GM21367 (cell line): ENCODE results near the gene PHC1.
"Not testable (repeated sequence)": the region's sequence is repeated elsewhere in the genome, so short reads cannot be mapped to it uniquely, and the experiment has no call there.

Experiments used
- ATAC-seq: cut with Tn5 transposase; IDR thresholded peaks from one replicate; pipeline ENCODE4 v1.9.1; 2021; ENCODE audit not compliant: unreplicated experiment

Gene PHC1

DNA sequence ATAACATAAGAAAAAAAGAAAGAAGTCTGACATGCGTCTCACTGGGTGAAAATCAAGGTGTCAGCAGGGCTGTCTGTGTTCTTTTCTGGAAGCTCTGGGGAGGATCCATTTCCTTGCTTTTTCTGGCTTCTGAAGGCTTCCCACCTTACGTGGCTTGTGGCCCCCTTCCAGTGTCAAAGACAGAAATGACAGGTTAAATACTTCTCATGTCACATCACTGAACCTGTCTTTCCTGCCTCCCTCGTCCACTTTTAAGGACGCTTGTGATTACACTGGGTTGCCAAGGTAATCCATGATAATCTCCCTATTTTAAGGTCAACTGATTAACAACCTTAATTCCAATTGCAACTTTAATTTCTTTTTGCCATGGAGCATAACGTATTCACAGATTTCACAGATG is 4.6 kb upstream of the PHC1 start:
- ATAC-seq = no peak

DNA sequence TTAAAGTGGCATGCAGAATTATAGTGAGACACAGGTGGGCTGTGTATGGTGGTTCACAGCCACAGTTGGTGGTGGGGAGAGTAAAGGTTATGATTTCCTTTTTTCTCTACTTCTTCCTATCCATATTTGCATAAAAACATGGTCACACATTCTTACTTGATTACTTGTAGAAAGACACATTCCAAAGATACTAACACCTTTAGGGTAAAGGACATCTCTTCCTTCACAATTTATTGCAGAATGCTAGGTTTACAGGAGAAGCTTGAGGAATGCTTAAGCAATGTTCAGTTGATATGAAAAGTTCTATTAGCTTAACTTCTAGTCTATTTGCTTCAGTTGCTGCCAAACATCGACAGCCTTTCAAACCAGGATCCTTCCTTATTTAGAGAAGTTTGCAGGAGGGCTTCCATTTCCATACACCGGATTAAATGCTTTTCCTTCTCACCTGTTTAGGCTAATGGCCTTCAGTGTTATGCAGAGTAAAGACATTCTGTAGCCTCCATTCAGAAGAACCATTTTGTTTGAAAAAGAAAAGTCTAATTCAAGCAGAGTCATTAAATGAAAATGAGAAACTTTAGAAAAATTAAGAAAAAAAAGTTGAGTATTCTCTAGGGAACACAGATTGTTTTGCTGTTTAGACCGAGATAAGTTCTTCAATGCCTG is 2.6 kb upstream of the PHC1 start:
- no peak for ATAC-seq

DNA sequence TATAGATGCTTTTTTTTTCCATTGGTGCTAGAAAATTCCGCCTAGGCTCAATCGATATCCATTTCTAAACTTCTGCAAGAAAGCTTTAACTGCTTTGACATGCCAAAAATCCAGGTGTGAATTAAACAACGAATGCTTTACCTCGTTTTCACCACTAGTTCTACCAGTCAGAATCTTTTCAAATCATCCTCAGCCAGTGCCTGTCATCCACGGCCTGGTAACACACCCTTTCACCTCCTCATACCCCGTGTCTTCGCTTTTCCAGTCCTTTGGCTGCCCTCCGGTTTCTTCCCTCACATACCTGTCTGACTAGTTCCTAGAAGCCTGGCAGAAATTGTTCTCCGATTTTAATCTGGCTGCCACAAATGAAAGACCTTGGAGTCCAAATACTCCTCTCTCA is 1.4 kb upstream of the PHC1 start:
- no peak for ATAC-seq

- no peak for ATAC-seq
Measured at GRCh38 chr12:8913702-8914032, 642 bp upstream of the PHC1 start.

- ATAC-seq = peak; percentile 62
Measured at GRCh38 chr12:8914716-8915526, 612 bp downstream of the PHC1 start.

- ATAC-seq = no peak
Measured at GRCh38 chr12:8916154-8916553, 1.8 kb downstream of the PHC1 start.

DNA sequence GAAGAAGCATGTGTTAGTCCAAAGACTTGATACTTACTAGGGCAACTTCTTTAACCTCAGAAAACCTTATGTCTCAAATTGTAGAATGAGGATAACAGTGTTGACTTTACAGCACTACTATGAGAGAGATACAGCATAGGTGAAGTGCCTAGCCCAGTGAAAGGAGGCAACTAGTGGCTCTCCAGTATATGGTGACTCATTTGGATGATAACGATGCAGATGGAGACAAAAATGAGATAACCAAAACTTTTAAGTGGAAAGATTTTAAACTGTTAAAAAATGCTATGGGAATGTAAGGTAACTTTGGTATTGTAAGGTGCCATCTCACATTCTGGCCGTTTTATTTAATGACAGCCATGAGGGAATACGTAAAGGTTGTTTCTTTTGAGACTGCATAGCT is 2.7 kb downstream of the PHC1 start:
- ATAC-seq = no peak

GRCh38 chr12:8917751-8918150 is 3.4 kb downstream of the PHC1 start:
- ATAC-seq = no peak

DNA sequence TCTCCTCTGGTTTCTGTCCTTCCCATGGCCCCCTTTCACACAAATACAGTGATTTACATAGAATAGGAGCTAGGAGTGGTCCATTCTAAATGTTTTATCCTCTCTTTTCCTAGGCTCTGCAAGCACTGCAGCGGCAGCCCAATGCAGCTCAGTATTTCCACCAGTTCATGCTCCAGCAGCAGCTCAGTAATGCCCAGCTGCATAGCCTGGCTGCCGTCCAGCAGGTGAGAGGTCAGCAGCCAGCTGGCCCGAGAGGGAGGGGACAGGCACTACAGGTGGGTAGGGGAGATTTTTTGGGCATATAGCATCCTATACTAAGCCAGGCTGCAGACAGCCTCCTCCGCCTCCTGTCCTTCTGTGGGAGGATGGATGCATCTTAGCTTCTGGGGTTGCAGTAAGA is 5.3 kb downstream of the PHC1 start:
- ATAC-seq = not testable (repeated sequence)

- ATAC-seq = no peak
Measured at GRCh38 chr12:8922544-8922943, 8.2 kb downstream of the PHC1 start.

DNA sequence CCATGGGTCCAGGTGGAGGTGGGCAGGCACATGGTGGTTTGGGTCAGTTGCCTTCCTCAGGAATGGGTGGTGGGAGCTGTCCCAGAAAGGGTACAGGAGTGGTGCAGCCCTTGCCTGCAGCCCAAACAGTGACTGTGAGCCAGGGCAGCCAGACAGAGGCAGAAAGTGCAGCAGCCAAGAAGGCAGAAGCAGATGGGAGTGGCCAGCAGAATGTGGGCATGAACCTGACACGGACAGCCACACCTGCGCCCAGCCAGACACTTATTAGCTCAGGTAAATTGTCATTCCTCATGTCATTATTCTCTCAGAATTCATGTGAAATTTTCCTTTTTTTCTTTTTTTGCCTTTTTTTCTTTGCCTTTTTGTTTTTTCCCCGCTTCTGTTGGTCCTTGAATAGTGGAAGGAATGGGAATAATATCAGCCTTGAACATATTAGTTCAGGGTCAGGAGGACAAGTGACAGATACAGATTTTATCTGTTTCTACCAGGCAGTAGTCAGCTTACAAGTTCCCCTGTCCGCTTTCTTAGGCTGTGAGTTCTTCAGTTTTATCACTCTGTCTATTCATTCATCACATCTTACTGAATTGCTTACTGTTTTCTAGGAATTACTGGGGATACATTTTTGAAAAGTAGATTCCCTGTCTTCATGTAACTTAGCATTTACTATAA is 16.5 kb downstream of the PHC1 start:
- not testable (repeated sequence) for ATAC-seq

DNA sequence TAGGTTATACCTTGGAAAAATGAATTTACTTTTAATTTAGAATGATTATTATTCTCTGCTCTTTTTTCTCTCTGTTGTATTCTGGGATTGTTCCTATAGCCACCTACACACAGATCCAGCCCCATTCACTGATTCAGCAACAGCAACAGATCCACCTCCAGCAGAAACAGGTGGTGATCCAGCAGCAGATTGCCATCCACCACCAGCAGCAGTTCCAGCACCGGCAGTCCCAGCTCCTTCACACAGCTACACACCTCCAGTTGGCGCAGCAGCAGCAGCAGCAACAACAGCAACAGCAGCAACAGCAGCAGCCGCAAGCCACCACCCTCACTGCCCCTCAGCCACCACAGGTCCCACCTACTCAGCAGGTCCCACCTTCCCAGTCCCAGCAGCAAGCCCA is 18.2 kb downstream of the PHC1 start:
- not testable (repeated sequence) for ATAC-seq

- not testable (repeated sequence) for ATAC-seq
Measured at GRCh38 chr12:8934080-8934479, 19.8 kb downstream of the PHC1 start.

- no peak for ATAC-seq
Measured at GRCh38 chr12:8936735-8937134, 22.4 kb downstream of the PHC1 start.

DNA sequence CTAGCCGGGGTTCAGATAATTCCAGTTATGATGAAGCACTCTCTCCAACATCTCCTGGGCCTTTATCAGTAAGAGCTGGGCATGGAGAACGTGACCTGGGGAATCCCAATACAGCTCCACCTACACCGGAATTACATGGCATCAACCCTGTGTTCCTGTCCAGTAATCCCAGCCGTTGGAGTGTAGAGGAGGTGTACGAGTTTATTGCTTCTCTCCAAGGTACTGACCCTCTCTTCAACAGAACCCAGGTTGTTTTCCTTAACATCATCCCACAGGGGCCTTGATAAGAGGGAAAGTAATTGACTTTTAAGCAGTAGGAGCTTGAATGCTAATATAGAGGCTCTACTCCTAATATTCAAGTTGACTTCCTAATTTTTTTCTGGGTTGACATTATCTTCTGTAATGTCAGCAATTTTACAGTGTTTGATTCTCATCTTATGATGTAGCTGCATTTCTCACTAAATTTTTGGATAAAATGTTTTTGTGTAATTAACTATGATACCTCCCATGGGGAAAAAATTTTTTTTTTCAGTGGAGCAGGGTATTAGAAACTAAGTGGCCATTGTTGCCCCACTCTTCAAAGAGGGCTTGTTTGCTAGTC is 23.6 kb downstream of the PHC1 start:
- ATAC-seq = not testable (repeated sequence)

DNA sequence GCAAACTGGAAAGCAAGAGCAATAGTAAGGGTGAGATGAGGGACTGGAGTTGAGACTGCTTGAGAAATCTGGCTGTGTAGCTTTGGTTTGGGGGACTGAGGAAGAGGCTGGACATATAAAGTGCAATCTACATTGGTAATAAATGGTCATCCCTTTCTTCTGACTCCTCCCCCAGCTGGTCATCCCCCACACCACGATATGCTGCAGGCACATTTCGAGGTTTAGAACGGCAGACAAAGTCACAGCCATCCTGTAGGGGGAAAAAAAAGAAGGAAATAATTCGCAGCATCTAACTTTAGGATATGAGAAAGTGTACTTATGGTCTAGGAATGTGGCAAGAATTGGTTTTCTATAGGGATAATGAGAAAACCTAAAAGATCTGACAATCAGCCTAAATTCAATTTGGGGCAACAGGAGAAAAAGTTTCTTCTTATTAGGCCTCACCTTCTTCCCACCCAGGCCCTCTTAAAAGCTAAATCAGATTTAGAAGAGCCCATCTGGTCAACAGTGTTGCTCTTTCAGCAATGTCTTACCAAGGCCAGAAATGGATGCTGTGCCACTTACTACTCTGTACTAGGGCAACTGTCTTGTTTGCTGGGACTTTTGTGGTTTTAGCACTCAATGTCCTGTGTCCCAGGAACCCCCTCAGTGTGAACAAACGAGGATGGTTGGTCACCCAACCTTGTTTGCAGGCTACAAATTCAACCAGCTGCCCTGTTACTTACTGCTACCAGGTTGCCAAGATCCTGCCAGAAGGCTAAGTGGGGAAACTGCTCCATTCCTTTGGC is 27.6 kb downstream of the PHC1 start:
- ATAC-seq = no peak

DNA sequence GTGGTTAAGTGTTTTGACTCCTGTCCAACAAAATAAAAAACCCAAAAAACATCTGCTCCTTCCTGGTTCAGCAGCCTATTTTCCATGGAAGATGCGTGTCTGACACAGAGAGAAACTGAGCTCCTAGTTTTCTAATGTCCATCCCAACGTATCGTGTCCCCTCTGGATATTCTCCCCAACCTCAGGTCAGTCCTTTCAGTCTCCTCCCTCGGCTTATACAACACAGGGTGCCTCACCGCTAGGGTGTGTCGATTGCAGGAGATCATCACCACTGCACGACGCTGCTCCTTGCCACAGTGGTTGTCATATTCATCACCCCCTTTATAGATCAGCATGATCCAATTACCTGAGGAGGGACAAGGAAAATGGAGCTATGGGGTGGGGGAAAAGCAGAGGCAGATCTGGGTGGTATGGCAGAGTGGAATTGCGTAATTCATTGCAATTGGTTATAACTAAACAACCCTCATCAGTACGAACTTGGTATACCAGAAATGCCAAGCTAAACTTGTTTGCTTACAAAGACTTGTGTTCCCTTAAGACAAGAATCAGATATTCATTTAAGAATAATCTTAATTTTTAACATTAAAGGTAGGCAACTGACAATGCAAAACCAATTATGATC is 29.4 kb downstream of the PHC1 start:
- no peak for ATAC-seq

GRCh38 chr12:8946733-8947132 is 32.4 kb downstream of the PHC1 start:
- no peak for ATAC-seq

GRCh38 chr12:8947737-8948136 is 33.4 kb downstream of the PHC1 start:
- ATAC-seq = no peak

- ATAC-seq = no peak
Measured at GRCh38 chr12:8948701-8949341, 34.5 kb downstream of the PHC1 start.
